Astrocyte of the hippocampus (primary cell): Measurements from ENCODE around the gene KRT3.
"Not testable (repeated sequence)": the region's sequence is repeated elsewhere in the genome, so short reads cannot be mapped to it uniquely, and the experiment has no call there.

Experiments
- DNase-seq: peaks from one replicate; pipeline ENCODE4 v3.0.0; 2011; ENCODE audit warnings: low read depth, low spot score

The KRT3 gene

GRCh38 chr12:52760623-52761022 lies 35.3 kb downstream of the KRT3 start:
- DNase-seq, result no peak

GRCh38 chr12:52759695-52760094 lies 36.2 kb downstream of the KRT3 start:
- DNase-seq, result no peak

- DNase-seq, result no peak
Measured at GRCh38 chr12:52759218-52759617, 36.7 kb downstream of the KRT3 start.

GRCh38 chr12:52757449-52758176 lies 38.3 kb downstream of the KRT3 start:
- no peak for DNase-seq

GRCh38 chr12:52756281-52756960 lies 39.5 kb downstream of the KRT3 start:
- no peak for DNase-seq

GRCh38 chr12:52755533-52755932 lies 40.4 kb downstream of the KRT3 start:
- no peak for DNase-seq

- DNase-seq, result no peak
Measured at GRCh38 chr12:52754135-52754534, 41.8 kb downstream of the KRT3 start.

- DNase-seq, result no peak
Measured at GRCh38 chr12:52753283-52753682, 42.6 kb downstream of the KRT3 start.

GRCh38 chr12:52752516-52752915 lies 43.4 kb downstream of the KRT3 start:
- DNase-seq, result no peak

GRCh38 chr12:52751795-52752194 lies 44.1 kb downstream of the KRT3 start:
- DNase-seq, result no peak

GRCh38 chr12:52750532-52750931 lies 45.4 kb downstream of the KRT3 start:
- DNase-seq, result not testable (repeated sequence)

GRCh38 chr12:52749827-52750226 lies 46.1 kb downstream of the KRT3 start:
- DNase-seq, result no peak

GRCh38 chr12:52748578-52748977 lies 47.3 kb downstream of the KRT3 start:
- no peak for DNase-seq

- no peak for DNase-seq
Measured at GRCh38 chr12:52745554-52745953, 50.4 kb downstream of the KRT3 start.

GRCh38 chr12:52744493-52745156 lies 51.3 kb downstream of the KRT3 start:
- no peak for DNase-seq

- DNase-seq, result no peak
Measured at GRCh38 chr12:52742822-52743457, 53.0 kb downstream of the KRT3 start.

GRCh38 chr12:52742196-52742580 lies 53.7 kb downstream of the KRT3 start:
- no peak for DNase-seq

GRCh38 chr12:52741375-52742195 lies 54.3 kb downstream of the KRT3 start:
- DNase-seq, result peak; percentile 81

GRCh38 chr12:52740584-52740983 lies 55.3 kb downstream of the KRT3 start:
- no peak for DNase-seq

GRCh38 chr12:52739963-52740362 lies 56.0 kb downstream of the KRT3 start:
- DNase-seq, result no peak
